Hepatocyte (in vitro differentiated cells): ENCODE results near the gene NUCB2.

Experiments
- CTCF ChIP-seq: fragments of 200-600 bp; sonication (generic); IDR thresholded peaks from 2 replicates; pipeline ENCODE4 v1.5.1; 2016; ENCODE audit warnings: antibody characterized with exemption, mild to moderate bottlenecking; ENCODE audit not compliant: poor library complexity
- EZH2 ChIP-seq: fragments of 200-600 bp; sonication (generic); IDR thresholded peaks from 2 replicates; pipeline ENCODE4 v1.6.1; 2016; ENCODE audit warnings: antibody characterized with exemption, mild to moderate bottlenecking, borderline replicate concordance
- EZH2phosphoT487 ChIP-seq: fragments of 200-600 bp; sonication (generic); IDR thresholded peaks from one replicate; pipeline ENCODE4 v1.6.1; 2018; ENCODE audit warnings: antibody characterized with exemption, mild to moderate bottlenecking, low read depth, moderate library complexity; ENCODE audit not compliant: unreplicated experiment, severe bottlenecking

- no peak for TF ChIP-seq CTCF
- TF ChIP-seq EZH2phosphoT487 = no peak
- TF ChIP-seq EZH2 = no peak
These were observed 17.5 kb downstream of the NUCB2 start for GRCh38 chr11:17294033-17294432.
